HepG2 (cell line): Measurements from ENCODE around the gene FAM24A. TPM values are rescaled to one million over a fixed set of nuclear protein-coding genes. Genes with fewer than 3 reads are reported as not detected.

ENCODE experiments used
- ATAC-seq: fragments of 200-7000 bp; cut with Tn5 transposase; 3 replicates; pipeline ENCODE4 v1.9.1; 2020; ENCODE audit warnings: mild to moderate bottlenecking, moderate library complexity
- BruUV-seq: library from RNA; stranded (reverse); fragments of 400-500 nt; replicated peaks from 2 replicates; lab custom pipeline; 2021; lab: Mats Ljungman, UMichigan
- CTCF ChIA-PET: fragments of 300-600 bp; formaldehyde crosslinking; extraction: SDS; loops from one replicate; lab custom pipeline; 2021; ENCODE audit warnings: low total read pairs, inconsistent platforms, low intra/inter-chr PET ratio; lab: Yijun Ruan, JAX
- POLR2A ChIA-PET: fragments of 350-600 bp; sonication (Branson Sonifier 250); formaldehyde crosslinking; loops from one replicate; lab custom pipeline; 2020; ENCODE audit warnings: antibody characterized with exemption, inconsistent platforms; lab: Yijun Ruan, JAX
- DNase-seq: peaks from one replicate; pipeline ENCODE4 v3.0.0-alpha.2; 2015; ENCODE audit warnings: low spot score
- FAIRE-seq: peaks from 3 replicates; lab custom pipeline; 2011; peaks lifted over from hg19 to GRCh38; lab: Jason Lieb, UNC
- H2AFZ ChIP-seq: one replicate; pipeline ENCODE4 v1.6.1; 2011; ENCODE audit warnings: low read length, inconsistent platforms
- H3K27ac ChIP-seq: fragments of 300-600 bp; 3 replicates; pipeline ENCODE4 v1.8.0; 2011; ENCODE audit warnings: mixed run types, mild to moderate bottlenecking, mixed read lengths, low read length, inconsistent platforms; ENCODE audit not compliant: insufficient read depth; ENCODE audit errors: extremely low read length
- H3K27me3 ChIP-seq, 2 experiments: fragments of 200-600 bp in 1 of 2; 2 replicates in 1 of 2; 3 replicates in 1 of 2; pipeline versions ENCODE4 v1.6.0 to v1.8.0; 2011; ENCODE audit warnings: low read length in 2 of 2, mild to moderate bottlenecking in 2 of 2, moderate library complexity in 2 of 2, inconsistent platforms in 1 of 2; ENCODE audit not compliant: insufficient read depth in 2 of 2, control insufficient read depth in 1 of 2
- H3K36me3 ChIP-seq, 2 experiments: fragments of 200-600 bp in 1 of 2; replicated peaks in 1 of 2; 2 replicates in 1 of 2; 3 replicates in 1 of 2; pipeline versions ENCODE4 v1.5.1 to v1.8.0; 2011; ENCODE audit warnings: low read length in 2 of 2, inconsistent platforms in 1 of 2; ENCODE audit not compliant: insufficient read depth in 2 of 2, control insufficient read depth in 1 of 2
- H3K4me1 ChIP-seq: 2 replicates; pipeline ENCODE4 v1.5.1; 2012; ENCODE audit warnings: low read length, inconsistent platforms; ENCODE audit not compliant: insufficient read depth
- H3K4me2 ChIP-seq: 2 replicates; pipeline ENCODE4 v1.6.0; 2011; ENCODE audit warnings: low read depth, low read length, inconsistent platforms
- H3K4me3 ChIP-seq, 3 experiments: fragments of 200-600 bp in 1 of 3; sonication (generic), shearing (Covaris generic) in 1 of 3; replicated peaks in 1 of 3; 2 replicates each; pipeline ENCODE4 v1.5.1; 2011 to 2016; ENCODE audit warnings: low read length in 3 of 3, inconsistent platforms in 2 of 3, low read depth in 2 of 3, mild to moderate bottlenecking in 2 of 3, control low read depth in 1 of 3, mixed read lengths in 1 of 3; ENCODE audit not compliant: insufficient read depth in 1 of 3
- H3K79me2 ChIP-seq: one replicate; pipeline ENCODE4 v1.6.1; 2011; ENCODE audit warnings: low read length, inconsistent platforms; ENCODE audit not compliant: insufficient read depth
- H3K9ac ChIP-seq: 2 replicates; pipeline ENCODE4 v1.6.0; 2011; ENCODE audit warnings: mild to moderate bottlenecking, low read depth, low read length, inconsistent platforms; ENCODE audit not compliant: insufficient read depth
- H3K9me3 ChIP-seq: 2 replicates; pipeline ENCODE4 v1.5.1; 2012; ENCODE audit warnings: mild to moderate bottlenecking, low read length
- H4K20me1 ChIP-seq: 2 replicates; pipeline ENCODE4 v1.6.0; 2011; ENCODE audit warnings: inconsistent platforms, mild to moderate bottlenecking, low read length, moderate library complexity; ENCODE audit not compliant: insufficient read depth
- ATF7-NPFF ChIP-seq: sonication (generic); formaldehyde crosslinking; IDR thresholded peaks from 2 replicates; pipeline ENCODE4 v1.8.1; 2023; ENCODE audit warnings: mild to moderate bottlenecking, low read depth, missing genetic modification reagents, moderate library complexity
- CC2D1A ChIP-seq: sonication (generic); formaldehyde crosslinking; IDR thresholded peaks from 2 replicates; pipeline ENCODE4 v1.8.1; 2023; ENCODE audit warnings: mild to moderate bottlenecking, missing genetic modification reagents
- GPBP1L1 ChIP-seq: sonication (generic); formaldehyde crosslinking; IDR thresholded peaks from 2 replicates; pipeline ENCODE4 v1.5.0; 2020; ENCODE audit warnings: mild to moderate bottlenecking, missing genetic modification reagents
- HMGXB4 ChIP-seq, 2 experiments: sonication (generic) in 1 of 2; formaldehyde crosslinking in 1 of 2; IDR thresholded peaks; 2 replicates each; pipeline versions ENCODE4 v1.4.0 to v1.6.1; 2018 to 2020; ENCODE audit warnings: missing genetic modification reagents in 2 of 2, borderline replicate concordance in 1 of 2, low read depth in 1 of 2, mild to moderate bottlenecking in 1 of 2, missing biosample characterization in 1 of 2
- NFATC3 ChIP-seq: sonication (generic); formaldehyde crosslinking; IDR thresholded peaks from 2 replicates; pipeline ENCODE4 v1.5.1; 2020; ENCODE audit warnings: mild to moderate bottlenecking, missing genetic modification reagents
- NFE2L2 ChIP-seq: fragments of 150-350 bp; IDR thresholded peaks from 2 replicates; pipeline ENCODE4 v1.6.1; 2014; ENCODE audit warnings: low read length
- RXRA ChIP-seq: sonication (generic); formaldehyde crosslinking; IDR thresholded peaks from 2 replicates; pipeline ENCODE4 v1.5.1; 2020; ENCODE audit warnings: missing genetic modification reagents
- SP4 ChIP-seq: sonication (generic); formaldehyde crosslinking; IDR thresholded peaks from 2 replicates; pipeline ENCODE4 v1.8.1; 2023; ENCODE audit warnings: mild to moderate bottlenecking, missing genetic modification reagents
- TBP ChIP-seq: sonication (generic); formaldehyde crosslinking; IDR thresholded peaks from 2 replicates; pipeline ENCODE4 v1.5.0; 2020; ENCODE audit warnings: missing genetic modification reagents
- TBX2 ChIP-seq: sonication (generic); formaldehyde crosslinking; IDR thresholded peaks from 2 replicates; pipeline ENCODE4 v1.5.0; 2020; ENCODE audit warnings: missing genetic modification reagents, mild to moderate bottlenecking, borderline replicate concordance
- TBX3 ChIP-seq: fragments of 450-650 bp; IDR thresholded peaks from 2 replicates; pipeline ENCODE4 v1.6.1; 2017; ENCODE audit warnings: antibody characterized with exemption, mild to moderate bottlenecking, inconsistent platforms, borderline replicate concordance
- ZBTB20 ChIP-seq: sonication (generic); formaldehyde crosslinking; IDR thresholded peaks from 2 replicates; pipeline ENCODE4 v1.8.1; 2023; ENCODE audit warnings: missing genetic modification reagents, low read depth, mild to moderate bottlenecking, borderline replicate concordance
- ZNF766 ChIP-seq: sonication (generic); formaldehyde crosslinking; IDR thresholded peaks from 2 replicates; pipeline ENCODE4 v1.5.0; 2020; ENCODE audit warnings: missing genetic modification reagents, borderline replicate concordance
- ZSCAN20 ChIP-seq: sonication (generic); formaldehyde crosslinking; IDR thresholded peaks from 2 replicates; pipeline ENCODE4 v1.4.0; 2020; ENCODE audit warnings: missing genetic modification reagents, mild to moderate bottlenecking, borderline replicate concordance
- WGBS: methylation state at CpG from one replicate; pipeline ENCODE4 v1.1.6; 2017; ENCODE audit warnings: low lambda C conversion rate; 5-methylcytosine and 5-hydroxymethylcytosine counted together
- in situ Hi-C: cut with HindIII; loops from 2 replicates; pipeline ENCODE4 v1.10.0; 2017; ENCODE audit warnings: low pct_unique_long_range_greater_than_20kb; ENCODE audit not compliant: extremely low pct_ligation_motif_present
- intact Hi-C: fragments of 100-400 bp; cut with micrococcal nuclease; formaldehyde crosslinking; loops from one replicate; pipeline ENCODE4 v1.10.0; 2022; ENCODE audit not compliant: unreplicated experiment
- polyA plus RNA-seq, 8 experiments: library from polyadenylated mRNA; depleted of rRNA in 3 of 8; stranded (reverse) in 7 of 8; unstranded in 1 of 8; fragments of >200 nt; fragmentation: Illumina TruSeq in 4 of 8; extraction: Trizol in 4 of 8; gene quantifications; 2 replicates each; pipeline versions ENCODE4 v1.2.1 to v1.2.3, GENCODE V29; 2011 to 2016; ENCODE audit warnings: low read depth in 4 of 8, missing spikeins in 1 of 8, mixed read lengths in 1 of 8; ENCODE audit not compliant: insufficient read depth in 1 of 8
- total RNA-seq, 5 experiments: library from RNA; depleted of rRNA; stranded (reverse); fragments of >200 nt; fragmentation: Illumina TruSeq; extraction: Trizol; gene quantifications; 2 replicates each; pipeline ENCODE4 v1.2.3, GENCODE V29; 2016; ENCODE audit warnings: low read depth in 1 of 5
- TF ChIP-seq, protein P1 (sequence below): sonication (generic); formaldehyde crosslinking; IDR thresholded peaks from 2 replicates; pipeline ENCODE4; 2020; ENCODE audit warnings: missing genetic modification reagents, mild to moderate bottlenecking, borderline replicate concordance

The FAM24A gene
- total and polyA plus RNA-seq, 2 of the 13 experiments (the other 11 are each of a cell fraction or from before 2014, with no cell fraction given) = not detected

GRCh38 chr10:122875843-122876466 is 34.5 kb upstream of the FAM24A start:
- ATAC-seq (no peak), DNase-seq (no peak), FAIRE-seq (no peak)
- 48% methylated on average over 6 of the region's 6 CpGs for WGBS
- Histone ChIP-seq H4K20me1 (no peaks in the 10 kb centered on the region), H3K4me2 (no peak overlapping the region), H2AFZ (no peak overlapping the region), H3K9ac (no peak overlapping the region), H3K9me3 (no peaks in the 10 kb centered on the region), H3K27me3 (no peaks in the 10 kb centered on the region; a peak in 2 of 5 replicates), H3K36me3 (no peaks in the 10 kb centered on the region), H3K27ac (no peak overlapping the region), H3K4me1 (peaks cover 29% of the 10 kb centered on the region), H3K79me2 (peaks cover 11% of the 10 kb centered on the region), H3K4me3 (no peak overlapping the region)
- intact Hi-C loops (no loop called here), in situ Hi-C loops (no loop called here)
- CTCF ChIA-PET = no interaction called here
- no TSS peak for BruUV-seq
- POLR2A ChIA-PET = no interaction called here
- TF ChIP-seq, protein P1, sequence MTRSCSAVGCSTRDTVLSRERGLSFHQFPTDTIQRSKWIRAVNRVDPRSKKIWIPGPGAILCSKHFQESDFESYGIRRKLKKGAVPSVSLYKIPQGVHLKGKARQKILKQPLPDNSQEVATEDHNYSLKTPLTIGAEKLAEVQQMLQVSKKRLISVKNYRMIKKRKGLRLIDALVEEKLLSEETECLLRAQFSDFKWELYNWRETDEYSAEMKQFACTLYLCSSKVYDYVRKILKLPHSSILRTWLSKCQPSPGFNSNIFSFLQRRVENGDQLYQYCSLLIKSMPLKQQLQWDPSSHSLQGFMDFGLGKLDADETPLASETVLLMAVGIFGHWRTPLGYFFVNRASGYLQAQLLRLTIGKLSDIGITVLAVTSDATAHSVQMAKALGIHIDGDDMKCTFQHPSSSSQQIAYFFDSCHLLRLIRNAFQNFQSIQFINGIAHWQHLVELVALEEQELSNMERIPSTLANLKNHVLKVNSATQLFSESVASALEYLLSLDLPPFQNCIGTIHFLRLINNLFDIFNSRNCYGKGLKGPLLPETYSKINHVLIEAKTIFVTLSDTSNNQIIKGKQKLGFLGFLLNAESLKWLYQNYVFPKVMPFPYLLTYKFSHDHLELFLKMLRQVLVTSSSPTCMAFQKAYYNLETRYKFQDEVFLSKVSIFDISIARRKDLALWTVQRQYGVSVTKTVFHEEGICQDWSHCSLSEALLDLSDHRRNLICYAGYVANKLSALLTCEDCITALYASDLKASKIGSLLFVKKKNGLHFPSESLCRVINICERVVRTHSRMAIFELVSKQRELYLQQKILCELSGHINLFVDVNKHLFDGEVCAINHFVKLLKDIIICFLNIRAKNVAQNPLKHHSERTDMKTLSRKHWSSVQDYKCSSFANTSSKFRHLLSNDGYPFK (CRISPR knock-in tag) = no peak
- TF ChIP-seq NFE2L2 (no peak), HMGXB4 (CRISPR knock-in tag; IDR thresholded peaks at IDR 0.05; ENCODE audit: borderline replicate concordance in 1 of 2, low read depth in 1 of 2) (no peak), GPBP1L1 (no peak), ZBTB20 (CRISPR knock-in tag) (no peak), CC2D1A (CRISPR knock-in tag) (no peak), ZNF766 (no peak), NFATC3 (CRISPR knock-in tag) (no peak), TBX3 (no peak), ZSCAN20 (CRISPR knock-in tag) (no peak), TBX2 (CRISPR knock-in tag) (no peak), ATF7-NPFF (no peak), TBP (CRISPR knock-in tag) (no peak), SP4 (CRISPR knock-in tag) (no peak), RXRA (CRISPR knock-in tag) (no peak)
